Left lung (tissue), 10 donors: ENCODE measurements around the gene SLC24A3. TPM values are rescaled to one million over a fixed set of nuclear protein-coding genes. Genes with fewer than 3 reads are reported as not detected.

Experiments
- ATAC-seq: fragments of 200-7000 bp; cut with Tn5 transposase; one replicate; pipeline ENCODE4 v1.9.1; 2020; ENCODE audit warnings: moderate library complexity
- DNase-seq, 4 donors: peaks; one replicate each; pipeline ENCODE4 v3.0.0-alpha.2; 2013 to 2020
- H3K27ac ChIP-seq, 2 donors: fragments of 200-600 bp; sonication (generic) in 1 of 2; one replicate each; pipeline versions ENCODE4 v1.5.0 to v1.8.0; 2020 to 2021
- H3K27me3 ChIP-seq, 2 donors: fragments of 200-600 bp; sonication (generic) in 1 of 2; one replicate each; pipeline versions ENCODE4 v1.5.0 to v1.8.0; 2020 to 2021
- H3K36me3 ChIP-seq, 2 donors: fragments of 200-600 bp; sonication (generic) in 1 of 2; one replicate each; pipeline versions ENCODE4 v1.5.0 to v1.8.0; 2020 to 2021
- H3K4me1 ChIP-seq, 2 donors: fragments of 200-600 bp; one replicate each; pipeline ENCODE4 v1.8.0; 2021
- H3K4me3 ChIP-seq, 2 donors: fragments of 200-600 bp; sonication (generic) in 1 of 2; one replicate each; pipeline versions ENCODE4 v1.5.0 to v1.8.0; 2020 to 2021; ENCODE audit warnings: mild to moderate bottlenecking in 1 of 2
- H3K9me3 ChIP-seq, 2 donors: fragments of 200-600 bp; sonication (generic) in 1 of 2; one replicate each; pipeline versions ENCODE4 v1.5.0 to v1.8.0; 2020 to 2021
- CTCF ChIP-seq, 2 donors: fragments of 200-600 bp; sonication (generic) in 1 of 2; IDR thresholded peaks; one replicate each; pipeline versions ENCODE4 v1.5.0 to v1.8.0; 2021; ENCODE audit warnings: antibody characterized with exemption in 2 of 2
- intact Hi-C, 2 donors: fragments of 100-400 bp; cut with DNase I; formaldehyde crosslinking; loops; one replicate each; pipeline versions ENCODE4 v1.11.2 to v1.14.2; 2022
- polyA plus RNA-seq, 6 donors: library from polyadenylated mRNA; unstranded; fragments of 120-200 nt; gene quantifications; one replicate each; pipeline ENCODE4 v1.2.1, GENCODE V29; 2013; ENCODE audit not compliant: insufficient read length in 6 of 6
- total RNA-seq, 2 donors: library from RNA; stranded (reverse); fragmentation: NEBNext Ultra II Directional; extraction: Animal tissue kit (Norgen Biotek cat#: 25700); gene quantifications; one replicate each; pipeline ENCODE4 v1.2.1, GENCODE V29; 2021
- donor health status: DM: no; HTN: yes; CAD: no.
- donor health status: DM: no; HTN: no; CAD: no.

Gene SLC24A3
- total and polyA plus RNA-seq, 8 donors, result 4.4 to 8.7 (median 6.6) TPM

GRCh38 chr20:19301142-19301541 lies 88.7 kb downstream of the SLC24A3 start:
- DNase-seq (no peak), ATAC-seq (no peak)
- intact Hi-C loops, result no loop called here
- Histone ChIP-seq H3K27me3 (no peaks in the 10 kb centered on the region), H3K4me1 (no peaks in the 10 kb centered on the region), H3K27ac (no peak overlapping the region), H3K36me3 (no peaks in the 10 kb centered on the region), H3K4me3 (no peak overlapping the region), H3K9me3 (no peaks in the 10 kb centered on the region)
- no peak for TF ChIP-seq CTCF (IDR thresholded peaks at IDR 0.05)

- Histone ChIP-seq H3K4me1 (no peaks in the 10 kb centered on the region), H3K4me3 (no peak overlapping the region), H3K36me3 (no peaks in the 10 kb centered on the region), H3K27ac (no peak overlapping the region), H3K9me3 (no peaks in the 10 kb centered on the region), H3K27me3 (no peaks in the 10 kb centered on the region)
- no peak for TF ChIP-seq CTCF (IDR thresholded peaks at IDR 0.05)
- DNase-seq, result no peak
- ATAC-seq, result peak; percentile 96
- intact Hi-C loops, result no loop called here
These were observed 89.4 kb downstream of the SLC24A3 start for GRCh38 chr20:19301843-19302242.

- no peak overlapping the region for H3K4me3 ChIP-seq
- DNase-seq, result no peak
- no peak for ATAC-seq
- H3K36me3 ChIP-seq, result no peaks in the 10 kb centered on the region
- intact Hi-C loops, result no loop called here
- H3K27ac ChIP-seq, result no peak overlapping the region
- no peak for TF ChIP-seq CTCF (IDR thresholded peaks at IDR 0.05)
- H3K9me3 ChIP-seq, result no peaks in the 10 kb centered on the region
- H3K27me3 ChIP-seq, result no peaks in the 10 kb centered on the region
- no peaks in the 10 kb centered on the region for H3K4me1 ChIP-seq
These were observed 90.3 kb downstream of the SLC24A3 start for GRCh38 chr20:19302714-19303113.

GRCh38 chr20:19304389-19304788 lies 91.9 kb downstream of the SLC24A3 start:
- no peaks in the 10 kb centered on the region for H3K36me3 ChIP-seq
- H3K4me3 ChIP-seq, result no peak overlapping the region
- H3K9me3 ChIP-seq, result no peaks in the 10 kb centered on the region
- no peak for DNase-seq
- intact Hi-C loops, result no loop called here
- no peaks in the 10 kb centered on the region for H3K27me3 ChIP-seq
- H3K4me1 ChIP-seq, result no peaks in the 10 kb centered on the region
- peak overlapping the region in 1 of 2 donors; percentile 42 for H3K27ac ChIP-seq
- TF ChIP-seq CTCF (IDR thresholded peaks at IDR 0.05), result no peak
- no peak for ATAC-seq

GRCh38 chr20:19304886-19305415 lies 92.5 kb downstream of the SLC24A3 start:
- no peak for DNase-seq
- Histone ChIP-seq H3K4me3 (no peak overlapping the region), H3K4me1 (no peaks in the 10 kb centered on the region), H3K9me3 (no peaks in the 10 kb centered on the region), H3K27me3 (no peaks in the 10 kb centered on the region), H3K27ac (peak overlapping the region in 1 of 2 donors; percentile 42), H3K36me3 (no peaks in the 10 kb centered on the region)
- TF ChIP-seq CTCF (IDR thresholded peaks at IDR 0.05), result no peak
- intact Hi-C loops, result no loop called here
- no peak for ATAC-seq
